Fibroblast of lung (primary cell): ENCODE results near the gene KLHL8.

ENCODE experiments used
- CTCF ChIP-seq, 2 donors: IDR thresholded peaks in 1 of 2; conservative IDR thresholded peaks in 1 of 2; 1 replicate in 1 of 2; 2 replicates in 1 of 2; pipeline ENCODE4 v1.5.1; 2011 to 2012; ENCODE audit warnings: low read length in 2 of 2, control low read depth in 1 of 2, inconsistent platforms in 1 of 2, low read depth in 1 of 2, mild to moderate bottlenecking in 1 of 2
- EZH2 ChIP-seq: IDR thresholded peaks from 2 replicates; pipeline ENCODE4 v1.5.1; 2012; ENCODE audit warnings: low read length, control low read depth, mild to moderate bottlenecking; ENCODE audit errors: missing control alignments

GRCh38 chr4:87147116-87147515 is 73.3 kb downstream of the KLHL8 start:
- TF ChIP-seq CTCF (conservative IDR thresholded peaks at IDR 0.05 in 1 of 2, IDR thresholded peaks at IDR 0.05 in 1 of 2; ENCODE audit: low read depth in 1 of 2, low read length in 2 of 2), result no peak
- TF ChIP-seq EZH2, result no peak
